SK-N-MC (cell line): ENCODE measurements around the gene RTN4R.

Experiments
- EZH2 ChIP-seq: fragments of 200-600 bp; sonication (generic); IDR thresholded peaks from one replicate; pipeline ENCODE4 v1.6.1; 2017; ENCODE audit warnings: antibody characterized with exemption
- POLR2AphosphoS5 ChIP-seq: IDR thresholded peaks from 2 replicates; pipeline ENCODE4 v1.6.1; 2012; ENCODE audit warnings: mild to moderate bottlenecking, low read depth, low read length, borderline replicate concordance

- no peak for TF ChIP-seq POLR2AphosphoS5
- no peak for TF ChIP-seq EZH2
Measured at GRCh38 chr22:20299746-20300136, 31.6 kb upstream of the RTN4R start.
